Uterus (tissue), 4 donors: ENCODE data around the gene PPP1R7. TPM values are rescaled to one million over a fixed set of nuclear protein-coding genes. Genes with fewer than 3 reads are reported as not detected.
"Not testable (repeated sequence)": the region's sequence is repeated elsewhere in the genome, so short reads cannot be mapped to it uniquely, and the experiment has no call there.

Experiments used
- DNase-seq, 2 donors: peaks; one replicate each; pipeline ENCODE4 v3.0.0-alpha.2; 2019 to 2020
- H3K27ac ChIP-seq, 2 donors: fragments of 200-600 bp; sonication (generic); 1 replicate in 1 of 2; 2 replicates in 1 of 2; pipeline ENCODE4 v1.5.1; 2016 to 2018
- H3K27me3 ChIP-seq, 2 donors: fragments of 200-600 bp; sonication (generic); one replicate each; pipeline ENCODE4 v1.5.1; 2018 to 2019; ENCODE audit warnings: control low read depth in 1 of 2
- H3K36me3 ChIP-seq, 2 donors: fragments of 200-600 bp; sonication (generic); one replicate each; pipeline ENCODE4 v1.5.1; 2019; ENCODE audit warnings: control low read depth in 1 of 2
- H3K4me1 ChIP-seq, 2 donors: fragments of 200-600 bp; sonication (generic); one replicate each; pipeline ENCODE4 v1.5.1; 2018 to 2019; ENCODE audit warnings: control low read depth in 1 of 2
- H3K4me3 ChIP-seq, 2 donors: fragments of 200-600 bp; sonication (generic); 1 replicate in 1 of 2; 2 replicates in 1 of 2; pipeline ENCODE4 v1.5.1; 2018 to 2019; ENCODE audit warnings: mild to moderate bottlenecking in 1 of 2
- H3K9me3 ChIP-seq, 2 donors: fragments of 200-600 bp; sonication (generic); one replicate each; pipeline ENCODE4 v1.5.1; 2019; ENCODE audit warnings: control low read depth in 1 of 2
- POLR2A ChIP-seq, 2 donors: fragments of 450-650 bp; IDR thresholded peaks; one replicate each; pipeline ENCODE4 v1.6.1; 2016; ENCODE audit warnings: antibody characterized with exemption in 2 of 2, mild to moderate bottlenecking in 1 of 2, moderate library complexity in 1 of 2
- intact Hi-C: fragments of 100-400 bp; cut with DNase I; formaldehyde crosslinking; loops from one replicate; pipeline ENCODE4 v1.15.1; 2023; ENCODE audit warnings: low total_unique reads
- total RNA-seq, 4 donors: library from RNA; depleted of rRNA in 3 of 4; stranded (reverse); fragments of >200 nt in 3 of 4; gene quantifications; one replicate each; pipeline versions ENCODE4 v1.1.0 to v1.2.4, GENCODE V29; 2014 to 2023
- TF ChIP-seq, protein P1 (sequence below), 4 experiments: fragments of 200-600 bp in 2 of 4; fragments of 450-650 bp in 2 of 4; sonication (generic) in 2 of 4; IDR thresholded peaks; one replicate each; pipeline ENCODE4 v1.5.1; 2016 to 2019; ENCODE audit warnings: antibody characterized with exemption in 4 of 4, mild to moderate bottlenecking in 2 of 4, moderate library complexity in 1 of 4
- donor health status: DM: yes; HTN: yes; CAD: no.

The PPP1R7 gene
- total RNA-seq, 4 donors from 2014 or later: 8.5 to 43.6 (median 30.0) TPM

DNA sequence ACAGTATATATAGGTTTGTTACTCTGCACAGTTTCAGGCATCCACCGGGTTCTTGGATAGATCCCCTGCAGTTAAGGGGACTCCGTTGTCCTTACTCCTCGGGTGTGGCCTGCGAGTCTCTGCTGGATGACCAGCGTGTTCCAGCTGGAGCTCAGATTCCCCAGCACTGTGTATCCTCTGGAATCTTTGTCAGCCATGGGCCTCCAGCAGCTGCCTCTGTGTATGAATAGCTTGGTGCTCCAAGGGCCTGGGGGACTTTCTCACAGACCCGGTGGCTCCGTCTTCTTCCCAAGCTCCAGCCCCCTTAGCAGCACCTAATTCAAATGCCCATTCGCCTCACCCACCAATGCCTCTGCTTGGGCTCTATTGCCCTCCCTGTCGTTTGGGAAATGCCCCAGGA lies 44.5 kb downstream of the PPP1R7 start:
- intact Hi-C loops: no loop called here
- Histone ChIP-seq H3K9me3 (no peaks in the 10 kb centered on the region), H3K27ac (no peak overlapping the region), H3K36me3 (no peaks in the 10 kb centered on the region), H3K27me3 (no peaks in the 10 kb centered on the region), H3K4me3 (no peak overlapping the region), H3K4me1 (no peaks in the 10 kb centered on the region)
- no peak for TF ChIP-seq POLR2A (IDR thresholded peaks at IDR 0.05)
- TF ChIP-seq, protein P1, sequence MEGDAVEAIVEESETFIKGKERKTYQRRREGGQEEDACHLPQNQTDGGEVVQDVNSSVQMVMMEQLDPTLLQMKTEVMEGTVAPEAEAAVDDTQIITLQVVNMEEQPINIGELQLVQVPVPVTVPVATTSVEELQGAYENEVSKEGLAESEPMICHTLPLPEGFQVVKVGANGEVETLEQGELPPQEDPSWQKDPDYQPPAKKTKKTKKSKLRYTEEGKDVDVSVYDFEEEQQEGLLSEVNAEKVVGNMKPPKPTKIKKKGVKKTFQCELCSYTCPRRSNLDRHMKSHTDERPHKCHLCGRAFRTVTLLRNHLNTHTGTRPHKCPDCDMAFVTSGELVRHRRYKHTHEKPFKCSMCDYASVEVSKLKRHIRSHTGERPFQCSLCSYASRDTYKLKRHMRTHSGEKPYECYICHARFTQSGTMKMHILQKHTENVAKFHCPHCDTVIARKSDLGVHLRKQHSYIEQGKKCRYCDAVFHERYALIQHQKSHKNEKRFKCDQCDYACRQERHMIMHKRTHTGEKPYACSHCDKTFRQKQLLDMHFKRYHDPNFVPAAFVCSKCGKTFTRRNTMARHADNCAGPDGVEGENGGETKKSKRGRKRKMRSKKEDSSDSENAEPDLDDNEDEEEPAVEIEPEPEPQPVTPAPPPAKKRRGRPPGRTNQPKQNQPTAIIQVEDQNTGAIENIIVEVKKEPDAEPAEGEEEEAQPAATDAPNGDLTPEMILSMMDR (IDR thresholded peaks at IDR 0.05): no peak
- no peak for DNase-seq

DNA sequence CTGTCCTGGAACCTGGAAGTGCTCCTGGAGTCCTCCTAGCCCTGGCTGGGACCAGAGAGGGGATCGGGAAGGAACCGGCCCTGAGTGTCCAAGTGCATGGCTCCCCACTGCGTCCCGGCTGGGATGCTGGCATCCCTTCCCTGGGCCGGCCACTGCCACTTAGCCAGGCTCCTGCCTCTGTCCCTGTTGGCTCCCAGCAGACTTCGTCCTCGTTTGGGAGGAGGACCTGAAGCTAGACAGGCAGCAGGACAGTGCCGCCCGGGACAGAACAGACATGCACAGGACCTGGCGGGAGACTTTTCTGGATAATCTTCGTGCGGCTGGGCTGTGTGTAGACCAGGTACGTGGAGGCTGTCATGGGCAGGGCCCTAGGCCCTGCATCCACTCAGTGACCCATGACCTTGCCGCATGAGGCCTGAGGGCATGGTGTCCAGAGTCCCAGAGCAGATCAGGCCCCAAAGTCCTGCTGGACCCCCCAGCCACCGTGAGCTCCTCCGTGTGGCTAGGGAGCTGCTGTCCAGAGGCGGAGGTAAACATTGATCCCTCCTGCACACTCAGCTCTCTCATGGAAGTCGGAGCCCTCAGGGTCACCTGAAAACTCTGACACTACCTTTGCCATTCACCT lies 45.4 kb downstream of the PPP1R7 start:
- DNase-seq: no peak
- Histone ChIP-seq H3K4me1 (no peaks in the 10 kb centered on the region), H3K36me3 (no peaks in the 10 kb centered on the region), H3K27me3 (no peaks in the 10 kb centered on the region), H3K27ac (no peak overlapping the region), H3K4me3 (no peak overlapping the region), H3K9me3 (no peaks in the 10 kb centered on the region)
- TF ChIP-seq POLR2A (IDR thresholded peaks at IDR 0.05): no peak
- TF ChIP-seq, protein P1 (IDR thresholded peaks at IDR 0.05): no peak
- intact Hi-C loops: no loop called here

DNA sequence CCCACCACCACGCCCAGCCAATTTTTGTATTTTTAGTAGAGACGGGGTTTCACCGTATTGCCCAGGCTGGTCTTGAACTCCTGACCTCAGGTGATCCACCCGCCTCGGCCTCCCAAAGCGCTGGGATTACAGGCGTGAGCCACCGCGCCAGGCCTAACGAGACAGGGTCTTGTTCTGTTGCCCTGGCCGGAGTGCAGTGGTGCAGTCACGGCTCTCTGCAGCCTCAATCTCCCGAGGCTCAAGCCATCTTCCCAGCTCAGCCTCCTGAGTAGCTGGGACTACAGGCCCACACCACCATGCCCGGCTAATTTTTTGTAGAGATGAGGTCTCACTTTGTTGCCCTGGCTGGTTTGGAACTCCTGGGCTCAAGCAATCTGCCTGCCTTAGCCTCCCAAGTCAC lies 47.0 kb downstream of the PPP1R7 start:
- DNase-seq, H3K27ac ChIP-seq, intact Hi-C loops, H3K36me3 ChIP-seq, H3K27me3 ChIP-seq, H3K4me1 ChIP-seq, H3K9me3 ChIP-seq, H3K4me3 ChIP-seq: not testable (repeated sequence)

DNA sequence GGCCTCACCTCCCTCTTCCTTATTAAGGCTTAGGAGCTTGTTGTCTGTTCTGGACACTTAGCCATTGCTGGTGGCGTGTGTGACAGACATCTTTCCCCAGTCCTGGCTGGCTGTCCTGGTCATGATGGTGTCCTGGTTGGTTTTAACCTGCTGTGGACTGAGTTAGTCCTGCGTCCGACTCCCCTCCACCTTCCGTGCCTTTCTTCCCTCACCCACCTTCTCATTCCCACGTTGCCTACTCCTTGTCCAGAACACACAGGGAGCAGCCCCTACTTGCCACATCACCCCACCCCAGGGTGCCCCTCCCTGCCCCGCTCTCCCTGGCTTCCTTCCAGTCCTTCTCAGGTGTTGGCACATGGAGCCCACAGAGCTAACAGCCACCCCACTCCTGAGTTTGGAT lies 47.7 kb downstream of the PPP1R7 start:
- Histone ChIP-seq H3K4me1 (no peaks in the 10 kb centered on the region), H3K9me3 (no peaks in the 10 kb centered on the region), H3K27me3 (no peaks in the 10 kb centered on the region), H3K4me3 (no peak overlapping the region), H3K36me3 (no peaks in the 10 kb centered on the region), H3K27ac (no peak overlapping the region)
- TF ChIP-seq POLR2A (IDR thresholded peaks at IDR 0.05): no peak
- TF ChIP-seq, protein P1 (IDR thresholded peaks at IDR 0.05): no peak
- intact Hi-C loops: no loop called here
- DNase-seq: no peak

DNA sequence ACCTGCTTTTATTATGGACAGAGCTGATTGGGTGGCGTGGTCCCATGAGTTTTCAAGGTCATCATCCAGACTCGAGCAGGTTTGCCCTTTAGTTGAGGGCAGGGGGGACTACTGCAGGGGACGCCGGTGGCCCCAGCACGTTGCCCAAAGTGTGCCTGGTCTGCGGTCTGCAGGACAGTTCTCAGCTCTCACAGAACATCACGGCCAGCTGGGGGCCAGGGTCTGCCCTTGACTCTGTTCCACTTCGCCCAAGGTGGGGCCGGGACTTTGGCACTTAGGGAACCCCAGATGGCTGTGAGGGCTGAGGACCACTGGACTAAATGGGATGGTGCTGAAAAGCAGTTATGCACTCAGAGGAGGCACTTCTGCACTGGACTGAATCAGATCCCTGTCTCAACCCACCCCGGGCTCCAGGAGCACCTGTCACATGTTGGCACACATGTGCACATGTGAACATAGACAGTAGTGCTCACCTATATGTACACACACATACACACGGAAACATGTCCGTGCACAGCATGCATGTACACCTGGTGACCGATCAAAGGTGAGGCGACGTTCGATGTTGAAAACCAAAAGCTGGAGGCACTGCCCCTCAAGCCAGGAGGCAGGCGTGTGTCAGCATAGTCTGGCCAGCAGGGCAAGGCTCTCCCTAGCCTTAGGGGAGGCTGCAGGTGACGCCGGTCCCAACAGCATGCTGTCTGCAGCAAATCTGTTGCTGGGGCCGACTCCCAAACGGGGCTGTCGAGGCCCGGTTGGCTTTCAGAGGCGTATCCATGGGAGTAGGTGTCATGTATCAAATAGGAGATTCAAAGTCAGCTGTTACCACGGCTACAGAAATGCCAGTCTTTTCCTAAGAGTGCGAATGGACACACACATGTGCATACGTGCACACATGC lies 48.4 kb downstream of the PPP1R7 start:
- no peaks in the 10 kb centered on the region for H3K27me3 ChIP-seq
- intact Hi-C loops: no loop called here
- no peak overlapping the region for H3K4me3 ChIP-seq
- no peak for DNase-seq
- no peaks in the 10 kb centered on the region for H3K4me1 ChIP-seq
- TF ChIP-seq POLR2A (IDR thresholded peaks at IDR 0.05): no peak
- no peaks in the 10 kb centered on the region for H3K36me3 ChIP-seq
- no peaks in the 10 kb centered on the region for H3K9me3 ChIP-seq
- no peak overlapping the region for H3K27ac ChIP-seq

DNA sequence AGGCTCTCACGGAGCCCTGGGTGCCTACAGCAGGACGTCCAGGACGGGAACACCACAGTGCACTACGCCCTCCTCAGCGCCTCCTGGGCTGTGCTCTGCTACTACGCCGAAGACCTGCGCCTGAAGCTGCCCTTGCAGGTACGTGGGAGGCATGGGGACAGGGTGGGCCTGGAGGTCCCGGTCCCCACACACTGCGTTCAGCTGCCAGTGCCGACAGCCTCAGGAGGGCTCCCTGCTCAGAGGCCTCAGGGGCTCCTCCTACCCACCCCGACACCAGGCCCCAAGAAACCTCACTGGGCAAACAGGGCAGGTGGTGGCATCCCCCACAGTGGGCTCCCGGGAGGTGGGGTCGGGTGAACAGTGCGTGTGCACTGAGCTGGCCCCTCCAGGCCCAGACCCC lies 49.0 kb downstream of the PPP1R7 start:
- Histone ChIP-seq H3K27ac (no peak overlapping the region), H3K4me3 (no peak overlapping the region), H3K4me1 (no peaks in the 10 kb centered on the region), H3K36me3 (no peaks in the 10 kb centered on the region), H3K9me3 (no peaks in the 10 kb centered on the region), H3K27me3 (no peaks in the 10 kb centered on the region)
- DNase-seq: no peak
- TF ChIP-seq POLR2A (IDR thresholded peaks at IDR 0.05): no peak
- TF ChIP-seq, protein P1 (IDR thresholded peaks at IDR 0.05): no peak
- intact Hi-C loops: no loop called here
